H1 (cell line): ENCODE measurements around the gene ZNF143. TPM values are rescaled to one million over a fixed set of nuclear protein-coding genes. Genes with fewer than 3 reads are reported as not detected.

Source experiments
- CTCF ChIA-PET: fragments of 300-600 bp; sonication (Branson Sonifier 250); formaldehyde crosslinking; loops from one replicate; lab custom pipeline; 2021; ENCODE audit not compliant: partially characterized antibody; lab: Charles Lee
- POLR2A ChIA-PET: fragments of 300-600 bp; sonication (Branson Sonifier 250); formaldehyde crosslinking; loops from one replicate; lab custom pipeline; 2021; ENCODE audit warnings: inconsistent platforms; ENCODE audit not compliant: partially characterized antibody; lab: Charles Lee
- DNase-seq, 2 experiments: peaks; one replicate each; pipeline versions ENCODE4 v3.0.0 to v3.0.0-alpha.2; 2010 to 2022; ENCODE audit warnings: low spot score in 2 of 2, low read depth in 1 of 2, mixed read lengths in 1 of 2
- FAIRE-seq: peaks from 2 replicates; lab custom pipeline; 2011; peaks lifted over from hg19 to GRCh38; lab: Jason Lieb, UNC
- H2AFZ ChIP-seq: 2 replicates; pipeline ENCODE4 v1.8.1; 2012; ENCODE audit warnings: low read length, inconsistent platforms
- H2AK5ac ChIP-seq: 2 replicates; pipeline ENCODE4 v1.6.1; 2013; ENCODE audit warnings: low read depth, low read length
- H2BK120ac ChIP-seq: replicated peaks from 2 replicates; pipeline ENCODE3; 2013; ENCODE audit warnings: low read depth, low read length, inconsistent platforms
- H2BK12ac ChIP-seq: 2 replicates; pipeline ENCODE4 v1.6.1; 2013; ENCODE audit warnings: low read depth, low read length
- H2BK15ac ChIP-seq: 2 replicates; pipeline ENCODE4 v1.6.1; 2013; ENCODE audit warnings: low read length
- H2BK20ac ChIP-seq: 2 replicates; pipeline ENCODE4 v1.6.1; 2013; ENCODE audit warnings: low read length
- H2BK5ac ChIP-seq: 2 replicates; pipeline ENCODE4 v1.6.1; 2013; ENCODE audit warnings: low read depth, low read length
- H3K14ac ChIP-seq: 2 replicates; pipeline ENCODE4 v1.6.1; 2013; ENCODE audit warnings: inconsistent platforms; ENCODE audit not compliant: insufficient read length
- H3K18ac ChIP-seq: 2 replicates; pipeline ENCODE4 v1.6.1; 2013; ENCODE audit warnings: low read length; ENCODE audit errors: extremely low read depth
- H3K23ac ChIP-seq: 2 replicates; pipeline ENCODE4 v1.6.1; 2013; ENCODE audit warnings: inconsistent platforms; ENCODE audit not compliant: insufficient read length
- H3K23me2 ChIP-seq: 2 replicates; pipeline ENCODE4 v1.6.1; 2013; ENCODE audit warnings: low read depth, low read length
- H3K27ac ChIP-seq: 2 replicates; pipeline ENCODE4 v1.6.1; 2011; ENCODE audit warnings: low read depth, low read length, inconsistent platforms
- H3K27me3 ChIP-seq, 4 experiments: replicated peaks in 1 of 4; 1 replicate in 1 of 4; 2 replicates in 3 of 4; pipeline versions ENCODE4 v1.6.1 to v1.8.1; 2011 to 2013; ENCODE audit warnings: low read length in 3 of 4, mild to moderate bottlenecking in 3 of 4, inconsistent platforms in 2 of 4, mixed read lengths in 2 of 4, moderate library complexity in 1 of 4; ENCODE audit not compliant: control insufficient read depth in 3 of 4, insufficient read depth in 3 of 4; ENCODE audit errors: extremely low read depth in 1 of 4
- H3K36me3 ChIP-seq, 4 experiments: 2 replicates each; pipeline versions ENCODE4 v1.6.1 to v1.8.1; 2011 to 2013; ENCODE audit warnings: mild to moderate bottlenecking in 4 of 4, low read length in 3 of 4, moderate library complexity in 2 of 4, control low read depth in 1 of 4, inconsistent platforms in 1 of 4; ENCODE audit not compliant: insufficient read depth in 4 of 4, control insufficient read depth in 2 of 4
- H3K4ac ChIP-seq: replicated peaks from 2 replicates; pipeline ENCODE3; 2013; ENCODE audit warnings: low read length, low read depth, mixed read lengths, inconsistent platforms; ENCODE audit not compliant: insufficient read length
- H3K4me1 ChIP-seq, 4 experiments: replicated peaks in 1 of 4; 1 replicate in 1 of 4; 2 replicates in 3 of 4; pipeline versions ENCODE4 v1.6.1 to v1.8.1; 2011 to 2013; ENCODE audit warnings: low read length in 3 of 4, inconsistent platforms in 2 of 4, mixed read lengths in 1 of 4; ENCODE audit not compliant: insufficient read depth in 4 of 4, control insufficient read depth in 3 of 4
- H3K4me2 ChIP-seq, 2 experiments: 2 replicates each; pipeline versions ENCODE4 v1.6.1 to v1.8.1; 2011 to 2013; ENCODE audit warnings: low read depth in 2 of 2, low read length in 2 of 2, control low read depth in 1 of 2, inconsistent platforms in 1 of 2, mild to moderate bottlenecking in 1 of 2; ENCODE audit not compliant: insufficient read depth in 1 of 2
- H3K4me3 ChIP-seq, 4 experiments: fragments of 200-600, 300-600 bp in 1 of 4; sonication (generic), shearing (Covaris generic), sonication (Bioruptor Twin) in 1 of 4; 2 replicates each; pipeline versions ENCODE4 v1.5.1 to v1.8.1; 2011 to 2016; ENCODE audit warnings: low read length in 4 of 4, low read depth in 3 of 4, control low read depth in 2 of 4, inconsistent platforms in 2 of 4, mild to moderate bottlenecking in 2 of 4, mixed read lengths in 1 of 4, moderate library complexity in 1 of 4; ENCODE audit not compliant: insufficient read depth in 2 of 4; ENCODE audit errors: extremely low read depth in 1 of 4
- H3K56ac ChIP-seq: replicated peaks from 2 replicates; pipeline ENCODE3; 2013; ENCODE audit warnings: low read depth, mild to moderate bottlenecking, mixed read lengths, low read length, inconsistent platforms; ENCODE audit not compliant: insufficient read length
- H3K79me1 ChIP-seq: 2 replicates; pipeline ENCODE4 v1.6.1; 2013; ENCODE audit warnings: low read depth, low read length, control low read depth
- H3K79me2 ChIP-seq, 2 experiments: 2 replicates each; pipeline versions ENCODE4 v1.6.1 to v1.8.1; 2012 to 2013; ENCODE audit warnings: low read length in 2 of 2, mild to moderate bottlenecking in 2 of 2, inconsistent platforms in 1 of 2; ENCODE audit not compliant: insufficient read depth in 2 of 2, control insufficient read depth in 1 of 2
- H3K9ac ChIP-seq, 4 experiments: replicated peaks in 1 of 4; 1 replicate in 1 of 4; 2 replicates in 3 of 4; pipeline versions ENCODE4 v1.6.1 to v1.8.1; 2011 to 2013; ENCODE audit warnings: low read depth in 3 of 4, low read length in 3 of 4, control low read depth in 2 of 4, mild to moderate bottlenecking in 2 of 4, moderate library complexity in 2 of 4, inconsistent platforms in 1 of 4; ENCODE audit errors: extremely low read depth in 1 of 4
- H3K9me3 ChIP-seq, 2 experiments: 2 replicates each; pipeline versions ENCODE4 v1.6.1 to v1.8.1; 2012 to 2013; ENCODE audit warnings: mild to moderate bottlenecking in 2 of 2, moderate library complexity in 2 of 2, control low read depth in 1 of 2, inconsistent platforms in 1 of 2, low read depth in 1 of 2, low read length in 1 of 2, mixed read lengths in 1 of 2; ENCODE audit not compliant: insufficient read depth in 2 of 2
- H4K20me1 ChIP-seq, 2 experiments: replicated peaks in 1 of 2; 2 replicates each; pipeline versions ENCODE3 to v1.8.1; 2011 to 2013; ENCODE audit warnings: inconsistent platforms in 2 of 2, low read length in 2 of 2, mild to moderate bottlenecking in 1 of 2; ENCODE audit not compliant: insufficient read depth in 2 of 2, control insufficient read depth in 1 of 2
- H4K5ac ChIP-seq: 2 replicates; pipeline ENCODE4 v1.6.1; 2013; ENCODE audit warnings: low read length, low read depth, mixed read lengths, inconsistent platforms; ENCODE audit not compliant: insufficient read length
- H4K8ac ChIP-seq: 2 replicates; pipeline ENCODE4 v1.8.0; 2013; ENCODE audit warnings: mild to moderate bottlenecking, moderate library complexity, low read length, inconsistent platforms; ENCODE audit not compliant: insufficient read depth; ENCODE audit errors: extremely low read depth
- H4K91ac ChIP-seq: replicated peaks from 2 replicates; pipeline ENCODE3; 2013; ENCODE audit warnings: low read length, mixed read lengths, inconsistent platforms; ENCODE audit not compliant: insufficient read length
- BRCA1 ChIP-seq: IDR thresholded peaks from 2 replicates; pipeline ENCODE4 v1.6.1; 2012; ENCODE audit warnings: low read depth, low read length, improper control_type of control experiment
- CTBP2 ChIP-seq: IDR thresholded peaks from 2 replicates; pipeline ENCODE4 v1.7.0; 2011; ENCODE audit warnings: borderline replicate concordance, mild to moderate bottlenecking, moderate library complexity, mixed read lengths, low read length; ENCODE audit not compliant: insufficient read depth, insufficient read length
- KDM4A ChIP-seq: IDR thresholded peaks from one replicate; pipeline ENCODE4 v1.7.1; 2012; ENCODE audit warnings: low read depth, mild to moderate bottlenecking, moderate library complexity, low read length, inconsistent platforms; ENCODE audit not compliant: severe bottlenecking
- KDM5A ChIP-seq: fragments of 200-600 bp; IDR thresholded peaks from 2 replicates; pipeline ENCODE4 v1.7.1; 2012; ENCODE audit warnings: mild to moderate bottlenecking, low read length, inconsistent platforms, mixed read lengths
- MAFK ChIP-seq: IDR thresholded peaks from 2 replicates; pipeline ENCODE4 v1.6.1; 2012; ENCODE audit warnings: low read depth, mild to moderate bottlenecking, improper control_type of control experiment, low read length
- POLR2AphosphoS5 ChIP-seq: IDR thresholded peaks from 2 replicates; pipeline ENCODE4 v1.6.1; 2011; ENCODE audit warnings: low read depth, low read length
- RBBP5 ChIP-seq: IDR thresholded peaks from 2 replicates; pipeline ENCODE4 v1.7.1; 2012; ENCODE audit warnings: low read depth, mild to moderate bottlenecking, inconsistent platforms, low read length, moderate library complexity, borderline replicate concordance
- SUZ12 ChIP-seq: fragments of 200-600 bp; sonication (generic); IDR thresholded peaks from 2 replicates; pipeline ENCODE4 v1.6.1; 2012; ENCODE audit warnings: mild to moderate bottlenecking, inconsistent platforms, low read length, moderate library complexity, mixed read lengths
- TAF1 ChIP-seq: IDR thresholded peaks from 2 replicates; pipeline ENCODE4 v1.6.1; 2011; ENCODE audit warnings: mild to moderate bottlenecking, low read depth, low read length
- WGBS, 2 experiments: shearing (Covaris generic) in 1 of 2; methylation state at CpG; one replicate each; pipeline versions ENCODE4 v1.1.6 to v1.1.7; 2013 to 2015; ENCODE audit warnings: low lambda C conversion rate in 2 of 2, mixed read lengths in 2 of 2, inconsistent platforms in 1 of 2, low coverage in 1 of 2, missing lambda C conversion rate in 1 of 2; ENCODE audit not compliant: insufficient replicate concordance in 2 of 2, insufficient coverage in 1 of 2, insufficient read length in 1 of 2; ENCODE audit errors: extremely low coverage in 1 of 2, missing lambda C conversion rate in 1 of 2; 5-methylcytosine and 5-hydroxymethylcytosine counted together
- polyA plus RNA-seq, 7 experiments: library from polyadenylated mRNA; depleted of rRNA in 3 of 7; stranded (reverse) in 5 of 7; unstranded in 2 of 7; fragments of >200 nt in 5 of 7; fragments of 200-250 nt in 2 of 7; gene quantifications; 1 replicate in 5 of 7; 2 replicates in 1 of 7; 4 replicates in 1 of 7; pipeline versions ENCODE4 v1.2.1 to v1.2.3, GENCODE V29; 2011 to 2013; ENCODE audit warnings: missing spikeins in 2 of 7, mixed read lengths in 2 of 7
- total RNA-seq: library from RNA; stranded (reverse); fragmentation: NEBNext Ultra II Directional; extraction: Animal tissue kit (Norgen Biotek cat#: 25700); gene quantifications from 2 replicates; pipeline ENCODE4 v1.2.1, GENCODE V29; 2021
- TF ChIP-seq, protein P1 (sequence below): IDR thresholded peaks from 2 replicates; pipeline ENCODE4 v1.6.1; 2012; ENCODE audit warnings: inconsistent platforms
- TF ChIP-seq, protein P2 (sequence below): IDR thresholded peaks from 2 replicates; pipeline ENCODE4 v1.6.1; 2011; ENCODE audit warnings: low read depth, mild to moderate bottlenecking, low read length; ENCODE audit not compliant: insufficient read depth

Gene ZNF143
- total and polyA plus RNA-seq, 2 of the 8 experiments (the other 6 are each of a cell fraction or from before 2014, with no cell fraction given): 43.0 to 69.2 TPM

DNA sequence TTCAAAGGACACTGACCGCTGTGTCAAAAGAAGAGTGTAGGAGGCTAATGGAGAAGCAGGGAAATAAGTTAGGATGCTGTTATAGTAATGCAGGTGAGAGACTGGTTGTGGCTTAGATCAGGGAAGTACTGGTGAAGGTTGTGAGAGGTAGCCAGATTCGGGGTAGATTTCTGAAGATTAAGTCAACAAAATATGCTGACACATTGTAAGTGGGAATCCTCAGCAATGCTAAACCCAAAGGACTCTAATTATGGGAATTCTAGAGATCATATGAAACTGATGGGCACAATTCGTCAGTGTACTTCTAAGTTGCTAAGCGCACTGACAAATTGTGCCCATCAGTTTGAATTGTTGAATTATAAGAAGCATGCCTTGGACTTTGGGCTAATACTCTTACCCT lies 10.0 kb downstream of the ZNF143 start:
- H3K56ac ChIP-seq: no peak overlapping the region
- H3K27ac ChIP-seq: no peak overlapping the region; the same call in 1 of the 2 replicates
- H2BK20ac ChIP-seq: no peak overlapping the region
- H2AK5ac ChIP-seq: no peak overlapping the region
- no peak overlapping the region for H2BK5ac ChIP-seq
- H3K23me2 ChIP-seq: no peaks in the 10 kb centered on the region
- no peaks in the 10 kb centered on the region for H3K27me3 ChIP-seq
- no peak overlapping the region for H3K18ac ChIP-seq
- H3K4me1 ChIP-seq: no peaks in the 10 kb centered on the region
- no peak overlapping the region for H4K91ac ChIP-seq
- no peak overlapping the region for H3K23ac ChIP-seq
- DNase-seq: no peak
- no peak overlapping the region for H3K4ac ChIP-seq
- ChIA-PET CTCF (interaction anchor here (2.2 kb wide), 1 partner anchor 36 kb away, joined by 6 read pairs; no protein-coding TSS in a partner anchor), POLR2A (interaction anchor here (8.0 kb wide), 1 partner anchor 11 kb away, joined by 44 read pairs; the partner anchor contains the start of gene ZNF143)
- 95% methylated on average over 4 of the region's 4 CpGs; no CpG with 5 or more reads in 1 of the 2 experiments for WGBS, 2 experiments
- H3K79me1 ChIP-seq: 0 out of 2 replicates have a peak, but pooled peaks cover 2% of the 10 kb centered on the region
- FAIRE-seq: no peak
- no peaks in the 10 kb centered on the region for H3K9me3 ChIP-seq
- no peak overlapping the region for H3K4me2 ChIP-seq
- no peak overlapping the region for H3K9ac ChIP-seq
- H3K14ac ChIP-seq: no peak overlapping the region
- H4K5ac ChIP-seq: no peak overlapping the region
- H3K36me3 ChIP-seq: peaks cover 7 to 30% (median 18%) of the 10 kb centered on the region in 4 experiments
- no peak overlapping the region for H4K8ac ChIP-seq
- peaks cover 0 to 44% of the 10 kb centered on the region in 2 experiments; a peak in 3 of 4 replicates for H3K79me2 ChIP-seq
- peaks cover 0 to 2% of the 10 kb centered on the region in 2 experiments for H4K20me1 ChIP-seq
- no peak overlapping the region for H2BK12ac ChIP-seq
- H2BK120ac ChIP-seq: no peak overlapping the region
- no peak overlapping the region for H2AFZ ChIP-seq
- no peak overlapping the region for H3K4me3 ChIP-seq
- no peak overlapping the region for H2BK15ac ChIP-seq
- TF ChIP-seq RBBP5 (no peak), KDM5A (no peak), SUZ12 (no peak), CTBP2 (no peak), POLR2AphosphoS5 (no peak), BRCA1 (no peak), TAF1 (no peak), MAFK (no peak), KDM4A (no peak)
- TF ChIP-seq, protein P1, sequence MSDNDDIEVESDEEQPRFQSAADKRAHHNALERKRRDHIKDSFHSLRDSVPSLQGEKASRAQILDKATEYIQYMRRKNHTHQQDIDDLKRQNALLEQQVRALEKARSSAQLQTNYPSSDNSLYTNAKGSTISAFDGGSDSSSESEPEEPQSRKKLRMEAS: no peak
- TF ChIP-seq, protein P2, sequence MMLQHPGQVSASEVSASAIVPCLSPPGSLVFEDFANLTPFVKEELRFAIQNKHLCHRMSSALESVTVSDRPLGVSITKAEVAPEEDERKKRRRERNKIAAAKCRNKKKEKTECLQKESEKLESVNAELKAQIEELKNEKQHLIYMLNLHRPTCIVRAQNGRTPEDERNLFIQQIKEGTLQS: no peak
